NT2/D1 (cell line): Measurements from ENCODE around the gene CPZ.

Source experiments
- YY1 ChIP-seq: IDR thresholded peaks from 2 replicates; pipeline ENCODE4 v1.6.1; 2011; ENCODE audit not compliant: insufficient read length, insufficient read depth
- ZNF274 ChIP-seq: IDR thresholded peaks from 2 replicates; pipeline ENCODE4 v1.6.1; 2011; ENCODE audit warnings: mild to moderate bottlenecking, low read depth, low read length

GRCh38 chr4:8600686-8601085 lies 8.1 kb downstream of the CPZ start:
- TF ChIP-seq YY1 (no peak), ZNF274 (no peak)
